GM19397 (cell line): ENCODE data around the gene PNPLA7.
"Not testable (repeated sequence)": the region's sequence is repeated elsewhere in the genome, so short reads cannot be mapped to it uniquely, and the experiment has no call there.

ENCODE experiments used
- ATAC-seq: cut with Tn5 transposase; IDR thresholded peaks from one replicate; pipeline ENCODE4 v1.9.1; 2021; ENCODE audit warnings: mild to moderate bottlenecking, moderate library complexity; ENCODE audit not compliant: unreplicated experiment

The PNPLA7 gene

GRCh38 chr9:137575716-137576411 is 25.7 kb upstream of the PNPLA7 start:
- ATAC-seq: no peak

GRCh38 chr9:137575364-137575715 is 25.1 kb upstream of the PNPLA7 start:
- no peak for ATAC-seq

GRCh38 chr9:137574192-137574591 is 24.0 kb upstream of the PNPLA7 start:
- no peak for ATAC-seq

DNA sequence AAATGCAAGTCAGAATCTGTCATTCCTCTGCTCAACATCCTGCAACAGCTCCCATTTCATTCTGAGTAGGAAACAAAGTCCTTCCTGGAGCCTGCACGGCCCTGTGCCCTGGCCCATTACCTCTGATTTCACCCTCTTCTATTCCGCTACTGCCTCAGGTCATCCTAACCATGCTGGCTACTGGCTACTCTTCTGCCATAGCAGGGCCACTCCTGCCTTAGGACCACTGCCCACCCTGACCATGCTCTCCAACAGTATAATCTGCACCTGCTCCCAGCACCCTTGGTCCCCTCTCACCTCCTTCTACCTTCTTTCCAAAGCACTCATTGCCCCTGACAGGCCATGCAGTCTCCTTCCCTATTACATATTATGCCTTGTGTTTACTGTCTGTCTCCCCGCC is 20.4 kb upstream of the PNPLA7 start:
- ATAC-seq: no peak

DNA sequence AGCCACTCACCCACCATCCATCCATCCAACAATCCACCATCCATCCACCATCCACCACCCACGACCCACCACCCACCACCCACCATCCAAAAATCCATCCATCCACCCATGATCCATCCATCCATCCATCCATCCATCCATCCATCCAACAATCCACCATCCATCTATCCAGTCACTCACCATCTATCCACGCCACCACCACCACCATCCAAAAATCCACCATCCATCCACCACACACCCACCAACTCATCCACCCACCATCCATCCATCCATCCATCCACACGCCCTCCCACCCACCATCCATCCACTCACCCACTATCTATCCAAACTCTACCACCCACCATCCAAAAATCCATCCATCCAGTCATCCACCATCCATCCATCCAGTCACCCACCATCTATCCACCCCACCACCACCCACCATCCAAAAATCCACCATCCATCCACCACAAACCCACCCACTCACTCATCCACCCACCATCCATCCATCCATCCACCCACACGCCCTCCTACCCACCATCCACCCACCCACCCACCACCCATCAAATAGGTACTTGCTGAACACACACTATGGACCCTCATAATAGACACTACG is 19.5 kb upstream of the PNPLA7 start:
- ATAC-seq: no peak

DNA sequence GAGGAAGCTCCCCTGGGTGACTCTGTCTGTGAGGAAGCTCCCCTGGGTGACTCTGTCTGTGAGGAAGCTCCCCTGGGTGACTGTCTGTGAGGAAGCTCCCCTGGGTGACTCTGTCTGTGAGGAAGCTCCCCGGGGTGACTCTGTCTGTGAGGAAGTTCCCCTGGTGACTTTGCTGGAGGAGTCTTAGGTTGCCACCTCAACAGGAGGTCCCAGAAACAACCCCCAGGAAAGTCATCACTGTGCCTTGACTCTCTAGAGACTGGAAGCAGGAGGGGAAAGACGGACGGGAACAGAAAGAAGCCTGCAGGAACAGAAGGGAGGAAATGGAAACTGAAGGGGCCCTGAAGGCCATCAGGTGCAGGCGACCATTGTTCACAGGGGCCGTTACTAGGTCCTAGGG is 18.2 kb upstream of the PNPLA7 start:
- ATAC-seq: not testable (repeated sequence)

GRCh38 chr9:137564817-137565411 is 14.7 kb upstream of the PNPLA7 start:
- no peak for ATAC-seq

DNA sequence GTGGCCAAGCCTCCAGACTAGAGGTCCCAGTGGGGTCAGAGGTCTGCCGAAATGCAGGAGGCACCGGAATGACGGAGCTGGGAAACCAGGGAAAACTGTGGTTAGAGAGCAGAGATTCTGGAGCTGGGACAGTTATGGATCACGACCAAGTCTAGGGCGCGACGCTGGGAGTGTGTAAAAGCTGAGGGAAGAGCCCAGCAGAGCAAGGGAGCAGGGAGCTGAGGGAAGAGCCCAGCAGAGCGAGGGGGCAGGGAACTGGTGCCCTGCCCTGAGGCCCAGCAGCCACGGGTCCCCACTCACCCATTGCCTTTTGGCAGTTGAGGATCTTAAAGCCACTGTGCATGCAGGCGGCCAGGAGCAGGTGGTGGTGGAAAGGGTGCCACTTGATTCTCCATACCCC is 13.9 kb upstream of the PNPLA7 start:
- ATAC-seq: no peak

- ATAC-seq: no peak
Observed at GRCh38 chr9:137558127-137558526, 7.9 kb upstream of the PNPLA7 start.

GRCh38 chr9:137556069-137556838 is 6.1 kb upstream of the PNPLA7 start:
- no peak for ATAC-seq

DNA sequence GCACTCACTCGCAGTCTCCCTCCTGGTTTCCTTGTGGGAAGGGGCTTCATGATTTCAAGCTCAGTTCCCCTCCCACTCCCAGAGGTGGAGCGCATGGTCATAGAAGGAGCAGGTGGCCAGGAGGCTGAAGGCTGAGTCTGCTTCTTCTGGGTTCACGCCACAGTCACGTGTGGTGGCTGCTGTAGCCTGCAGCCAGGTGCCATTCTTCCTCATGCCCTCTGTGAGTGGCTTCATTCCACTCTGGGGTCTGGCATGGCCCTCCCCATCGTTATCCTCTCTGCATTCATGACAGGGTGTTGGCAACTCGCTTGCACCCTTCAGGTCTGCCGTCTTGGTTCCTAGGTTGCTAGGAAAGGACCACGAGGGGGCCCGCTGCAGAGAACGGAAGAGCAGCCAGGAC is 5.0 kb upstream of the PNPLA7 start:
- ATAC-seq: no peak

- ATAC-seq: no peak
Observed at GRCh38 chr9:137554349-137554748, 4.1 kb upstream of the PNPLA7 start.

DNA sequence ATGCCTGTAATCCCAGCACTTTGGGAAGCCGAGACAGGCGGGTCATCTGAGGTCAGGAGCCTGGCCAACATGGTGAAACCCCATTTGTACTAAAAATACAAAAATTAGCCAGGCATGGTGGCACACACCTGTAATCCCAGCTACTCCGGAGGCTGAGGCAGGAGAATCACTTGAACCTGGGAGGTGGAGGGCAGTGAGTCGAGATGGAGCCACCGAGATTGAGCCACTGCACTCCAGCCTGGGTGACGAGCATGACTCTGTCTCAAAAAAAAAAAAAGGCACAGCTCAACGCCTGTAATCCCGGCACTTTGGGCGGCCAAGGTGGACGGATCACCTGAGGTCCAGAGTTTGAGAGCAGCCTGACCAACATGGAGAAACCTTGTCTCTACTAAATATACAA is 3.5 kb upstream of the PNPLA7 start:
- ATAC-seq: not testable (repeated sequence)

DNA sequence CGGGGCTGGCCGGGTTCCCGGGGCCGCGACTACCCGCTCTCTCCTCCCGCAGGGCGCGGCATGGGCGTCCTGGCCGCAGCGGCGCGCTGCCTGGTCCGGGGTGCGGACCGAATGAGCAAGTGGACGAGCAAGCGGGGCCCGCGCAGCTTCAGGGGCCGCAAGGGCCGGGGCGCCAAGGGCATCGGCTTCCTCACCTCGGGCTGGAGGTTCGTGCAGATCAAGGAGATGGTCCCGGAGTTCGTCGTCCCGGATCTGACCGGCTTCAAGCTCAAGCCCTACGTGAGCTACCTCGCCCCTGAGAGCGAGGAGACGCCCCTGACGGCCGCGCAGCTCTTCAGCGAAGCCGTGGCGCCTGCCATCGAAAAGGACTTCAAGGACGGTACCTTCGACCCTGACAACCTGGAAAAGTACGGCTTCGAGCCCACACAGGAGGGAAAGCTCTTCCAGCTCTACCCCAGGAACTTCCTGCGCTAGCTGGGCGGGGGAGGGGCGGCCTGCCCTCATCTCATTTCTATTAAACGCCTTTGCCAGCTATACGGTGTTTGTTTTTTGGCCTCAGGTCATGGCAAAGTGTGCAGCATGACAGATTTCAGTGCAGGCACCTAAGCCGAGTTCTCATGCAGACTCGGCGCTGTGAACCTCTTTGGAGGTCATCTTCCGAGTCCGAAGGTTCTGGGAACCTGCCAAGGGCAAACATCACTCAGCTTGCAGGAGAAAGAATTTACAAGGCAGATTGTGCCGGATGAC is 2.0 kb upstream of the PNPLA7 start:
- ATAC-seq: no peak

DNA sequence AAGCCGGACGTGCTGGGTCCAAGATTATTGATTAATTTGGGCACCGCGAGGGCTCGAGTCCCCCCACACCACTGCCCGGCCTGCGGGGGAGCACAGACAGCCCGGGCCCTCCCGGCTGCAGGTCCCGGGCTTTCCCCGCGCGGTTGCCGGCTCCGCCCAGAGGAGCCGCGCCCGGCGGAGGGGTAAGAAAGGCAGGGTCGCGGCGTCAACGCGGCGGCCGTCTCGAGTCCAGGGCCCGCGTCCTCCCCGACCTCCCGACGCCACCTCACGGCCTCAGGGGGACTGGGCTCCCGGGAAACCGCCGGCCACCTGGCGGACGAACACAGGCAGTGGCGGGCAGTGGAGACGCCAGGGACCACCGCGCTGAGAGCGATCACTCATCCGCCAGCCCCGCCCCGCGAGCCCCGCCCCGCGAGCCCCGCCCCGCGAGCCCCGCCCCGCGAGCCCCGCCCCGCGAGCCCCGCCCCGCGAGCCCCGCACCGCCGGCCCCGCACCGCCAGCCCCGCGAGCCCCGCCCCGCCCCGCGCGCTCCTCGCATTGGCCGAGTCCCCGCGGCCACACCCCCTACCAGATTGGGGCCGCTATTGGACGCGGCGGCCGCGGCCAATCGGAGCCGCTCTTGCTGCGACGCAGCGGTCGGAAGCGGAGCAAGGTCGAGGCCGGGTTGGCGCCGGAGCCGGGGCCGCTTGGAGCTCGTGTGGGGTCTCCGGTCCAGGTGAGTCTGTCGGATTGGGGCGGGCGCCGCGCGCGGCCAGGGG is 1.2 kb upstream of the PNPLA7 start, which contains the start of gene MRPL41:
Gene MRPL41 (plus strand): TSS at position 616 of the 758 bp plus-strand sequence. CDS start 203 bp downstream, outside the sequence.
- peak; percentile 82 for ATAC-seq

DNA sequence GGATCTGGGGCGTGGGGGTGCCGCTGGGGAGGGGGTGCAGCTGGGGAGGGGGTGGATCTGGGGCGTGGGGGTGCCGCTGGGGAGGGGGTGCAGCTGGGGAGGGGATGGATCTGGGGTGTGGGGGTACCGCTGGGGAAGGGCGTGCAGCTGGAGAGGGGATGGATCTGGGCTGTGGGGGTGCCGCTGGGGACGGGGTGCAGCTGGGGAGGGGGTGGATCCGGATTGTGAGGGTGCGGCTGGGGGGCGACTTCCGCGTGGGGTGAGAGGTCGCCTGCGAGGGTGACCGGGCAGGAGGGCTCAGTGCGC is 709 bp upstream of the PNPLA7 start:
- ATAC-seq: not testable (repeated sequence)

GRCh38 chr9:137547687-137548543 is 2.3 kb downstream of the PNPLA7 start:
- ATAC-seq: no peak

DNA sequence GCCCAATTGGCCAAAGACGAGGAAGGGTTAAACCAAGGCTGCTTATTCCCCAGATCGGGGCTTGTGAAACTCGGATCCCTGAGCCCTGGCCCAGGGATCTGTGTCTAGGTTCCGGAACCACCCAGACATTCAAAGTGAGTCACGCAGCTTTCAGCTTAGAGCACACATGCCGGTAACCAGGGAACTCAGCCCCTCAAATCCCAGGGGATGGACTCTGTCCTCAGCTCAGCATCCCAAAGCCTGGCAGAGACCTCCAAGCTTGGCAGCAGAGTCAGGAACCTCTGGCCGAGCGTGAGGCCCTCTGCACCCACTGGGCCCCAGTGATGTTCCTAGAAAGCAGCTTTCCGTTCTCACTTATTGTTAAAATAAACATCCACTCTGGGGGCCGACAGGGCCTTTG is 5.1 kb downstream of the PNPLA7 start:
- no peak for ATAC-seq

GRCh38 chr9:137544176-137544760 is 5.9 kb downstream of the PNPLA7 start:
- ATAC-seq: no peak
